ENCODE data around the gene PKD2.
"Not testable (repeated sequence)": the region's sequence is repeated elsewhere in the genome, so short reads cannot be mapped to it uniquely, and the experiment has no call there.

The PKD2 gene

GRCh38 chr4:88070031-88070430, 62.6 kb downstream of the PKD2 start:
- DNase-seq (ENCODE audit: low spot score) = no peak

- no peak for DNase-seq (ENCODE audit: low spot score)
Measured at GRCh38 chr4:88075336-88075735, 67.9 kb downstream of the PKD2 start.

DNA sequence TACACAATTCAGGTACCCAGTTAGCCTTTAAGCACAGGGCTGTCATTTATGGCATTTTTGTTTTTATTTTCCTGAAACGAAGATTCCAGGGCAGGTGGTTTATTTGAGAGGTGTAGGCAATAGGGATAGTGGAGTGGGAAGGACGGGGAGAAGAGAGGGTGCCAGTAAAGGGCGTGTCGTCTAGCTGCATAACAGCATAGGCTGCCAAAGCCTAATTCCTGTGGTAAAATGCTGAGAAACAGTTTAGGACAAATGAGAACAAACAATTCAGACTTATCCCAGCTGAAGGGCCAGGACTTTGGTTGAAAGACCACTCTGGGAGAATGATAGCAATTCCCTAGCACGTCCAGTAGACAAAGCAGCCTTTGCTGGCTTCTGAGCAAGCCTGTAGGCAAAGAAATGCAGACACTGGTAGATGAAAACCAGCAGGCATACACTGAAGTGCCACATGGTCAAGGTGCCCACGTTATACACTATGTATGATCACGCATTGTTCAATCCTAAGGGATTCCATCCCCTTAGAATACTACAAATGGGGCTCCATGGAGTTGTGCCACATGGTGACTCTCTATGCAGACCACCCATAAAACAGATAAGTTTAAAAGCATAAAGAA, 70.6 kb downstream of the PKD2 start:
- no peak for DNase-seq (ENCODE audit: low spot score)

DNA sequence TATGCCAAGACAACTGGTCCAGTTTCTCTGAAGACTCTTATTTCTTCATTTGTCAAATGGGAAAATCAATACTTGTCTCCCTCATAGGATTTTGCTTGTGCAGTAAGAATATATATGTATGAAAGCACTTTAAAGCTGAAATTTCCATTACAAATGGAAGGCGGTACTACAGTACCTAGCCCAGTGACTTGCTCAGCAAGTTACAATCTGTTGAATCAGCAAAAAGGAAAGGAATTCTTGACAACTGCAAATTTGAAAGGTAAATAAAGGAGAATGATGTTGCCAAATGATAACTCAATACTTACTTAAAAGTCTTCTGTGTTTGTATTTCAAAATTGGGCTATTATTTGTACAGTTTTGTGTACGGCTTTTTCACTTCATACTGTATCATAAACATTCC, 71.1 kb downstream of the PKD2 start:
- no peak for DNase-seq (ENCODE audit: low spot score)

DNA sequence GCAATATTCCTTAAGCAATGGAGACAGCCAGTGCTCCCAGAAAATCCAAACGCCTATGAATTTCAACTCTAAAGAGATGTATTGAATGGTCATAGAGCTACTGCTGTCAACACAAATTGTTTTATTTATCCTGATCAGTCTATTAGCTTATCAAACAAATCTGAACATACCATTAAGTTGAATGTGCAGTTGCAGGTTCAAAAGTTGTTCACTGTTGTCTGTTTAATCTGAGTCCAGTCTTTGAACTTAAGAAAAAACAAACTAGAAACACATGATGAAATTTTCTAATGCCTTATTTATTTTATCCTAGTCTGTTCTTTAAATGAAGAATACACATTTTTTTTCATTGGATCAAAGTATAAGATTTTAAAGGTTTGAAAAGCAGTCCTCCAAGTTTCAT, 73.2 kb downstream of the PKD2 start:
- no peak for DNase-seq (ENCODE audit: low spot score)

DNA sequence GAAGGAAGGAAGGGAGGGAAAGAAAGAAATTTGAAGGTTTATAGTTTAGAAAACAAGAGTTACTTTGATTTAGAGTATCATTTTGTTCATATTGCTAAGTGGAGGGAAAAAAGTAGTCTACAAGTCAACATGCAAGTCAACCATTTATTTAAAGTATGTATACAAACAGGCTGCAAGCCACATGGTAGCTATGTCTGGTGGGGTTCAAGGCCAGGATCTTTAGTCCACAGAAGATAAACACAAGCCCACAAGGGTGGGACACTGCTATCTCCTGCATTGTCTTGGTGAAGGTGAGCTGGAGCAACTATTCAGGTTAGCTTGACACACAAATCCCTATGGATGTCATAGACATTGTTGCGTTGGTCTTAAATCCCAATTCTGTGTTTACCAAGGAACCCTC, 79.6 kb downstream of the PKD2 start:
- no peak for DNase-seq (ENCODE audit: low spot score)

DNA sequence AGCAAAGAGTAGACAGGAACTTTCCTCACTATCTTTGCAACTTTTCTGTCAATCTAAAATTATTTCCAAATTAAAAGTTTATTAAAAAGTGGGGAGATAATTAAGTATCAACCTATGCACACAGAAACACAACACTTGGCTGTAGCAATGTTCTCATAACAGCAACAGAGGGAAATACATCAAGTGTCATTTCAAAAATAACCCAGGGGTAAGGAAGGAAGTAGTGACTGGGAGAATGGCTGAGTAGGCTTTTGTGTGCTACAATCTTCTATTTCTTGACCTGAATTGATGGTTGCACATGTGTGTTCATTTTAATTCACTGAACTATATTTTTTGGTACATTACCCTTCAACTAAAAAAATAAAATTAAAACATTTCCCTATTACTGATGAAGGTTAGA, 83.5 kb downstream of the PKD2 start:
- no peak for DNase-seq (ENCODE audit: low spot score)

GRCh38 chr4:88091378-88091777, 83.9 kb downstream of the PKD2 start:
- no peak for DNase-seq (ENCODE audit: low spot score)

- no peak for DNase-seq (ENCODE audit: low spot score)
Measured at GRCh38 chr4:88093874-88094273, 86.4 kb downstream of the PKD2 start.

DNA sequence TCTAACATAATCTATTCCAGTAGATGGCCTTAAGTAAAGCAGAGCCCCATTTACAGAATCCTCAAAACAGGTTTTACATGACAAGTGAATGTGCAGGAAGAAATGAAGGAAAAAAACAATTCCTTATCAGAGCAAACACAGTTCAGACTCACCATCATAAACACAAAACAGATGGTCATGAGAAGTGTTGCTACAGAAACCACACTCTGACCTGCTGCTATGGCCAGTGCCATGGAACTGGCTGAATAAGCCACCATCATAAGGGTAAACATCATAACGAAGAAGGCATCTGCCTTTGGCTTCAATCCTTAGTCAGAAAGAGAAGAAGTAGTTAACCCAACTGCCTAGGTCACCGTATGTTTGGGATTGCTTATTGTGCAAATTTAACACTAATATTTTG, 89.9 kb downstream of the PKD2 start:
- no peak for DNase-seq (ENCODE audit: low spot score)

- DNase-seq (ENCODE audit: low spot score) = no peak
Measured at GRCh38 chr4:88097781-88098180, 90.3 kb downstream of the PKD2 start.

DNA sequence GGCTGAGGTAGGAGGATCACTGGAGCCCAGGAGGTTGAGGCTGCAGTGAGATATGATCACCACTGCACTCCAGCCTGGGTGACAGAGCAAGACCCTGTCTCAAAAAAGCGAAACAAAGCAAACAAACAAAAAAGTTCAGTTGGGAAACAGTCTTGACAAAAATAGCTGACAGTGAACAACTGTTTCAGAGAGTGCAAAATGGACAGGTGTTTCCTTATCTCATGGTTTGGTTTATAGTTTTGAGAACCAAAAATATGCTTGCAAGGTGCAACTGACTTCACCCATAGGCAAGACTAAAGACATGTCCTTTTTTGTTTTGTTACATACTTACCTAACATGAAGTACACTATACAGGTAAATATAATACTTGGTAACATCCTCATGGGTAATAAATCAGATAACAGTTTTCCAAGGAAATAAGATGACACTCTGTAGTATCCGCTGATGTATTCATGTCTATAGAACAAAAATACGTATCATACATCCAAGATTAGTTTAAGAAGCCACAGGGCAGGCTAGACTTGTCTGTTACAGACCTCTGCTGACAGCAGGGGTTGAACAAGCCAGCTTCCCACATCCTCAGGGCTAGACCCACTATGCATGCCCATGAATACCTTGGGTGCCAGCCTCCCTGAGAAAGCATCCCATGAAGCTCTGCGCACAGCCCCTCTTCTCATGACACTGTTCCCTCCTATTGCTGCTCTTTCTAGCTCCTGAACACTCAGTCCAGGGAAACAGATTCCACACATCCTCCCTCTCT, 91.7 kb downstream of the PKD2 start:
- no peak for DNase-seq (ENCODE audit: low spot score)

DNA sequence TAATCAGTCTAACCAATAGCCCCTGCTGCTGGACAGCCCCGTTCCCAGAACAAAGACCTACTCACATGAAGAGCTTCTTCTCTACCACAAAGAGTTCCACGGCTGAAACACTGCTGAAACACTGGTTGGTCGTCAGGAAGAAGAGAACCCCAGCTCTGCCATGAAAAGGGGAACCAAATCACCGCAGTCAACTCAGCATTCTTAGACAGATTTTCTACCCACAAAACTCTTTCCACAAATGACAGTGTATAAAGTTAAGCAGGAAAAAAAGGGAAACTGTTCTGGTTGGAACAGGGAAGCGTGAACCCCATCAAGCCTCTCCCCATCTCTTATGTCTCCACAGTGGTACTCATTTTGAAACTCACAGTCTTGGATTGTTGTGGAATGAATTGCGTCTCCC, 93.7 kb downstream of the PKD2 start:
- DNase-seq (ENCODE audit: low spot score) = peak; percentile 36

GRCh38 chr4:88102026-88102425, 94.6 kb downstream of the PKD2 start:
- DNase-seq (ENCODE audit: low spot score) = no peak

- DNase-seq (ENCODE audit: low spot score) = no peak
Measured at GRCh38 chr4:88104902-88105610, 97.6 kb downstream of the PKD2 start.

- DNase-seq (ENCODE audit: low spot score) = no peak
Measured at GRCh38 chr4:88106205-88106604, 98.8 kb downstream of the PKD2 start.

DNA sequence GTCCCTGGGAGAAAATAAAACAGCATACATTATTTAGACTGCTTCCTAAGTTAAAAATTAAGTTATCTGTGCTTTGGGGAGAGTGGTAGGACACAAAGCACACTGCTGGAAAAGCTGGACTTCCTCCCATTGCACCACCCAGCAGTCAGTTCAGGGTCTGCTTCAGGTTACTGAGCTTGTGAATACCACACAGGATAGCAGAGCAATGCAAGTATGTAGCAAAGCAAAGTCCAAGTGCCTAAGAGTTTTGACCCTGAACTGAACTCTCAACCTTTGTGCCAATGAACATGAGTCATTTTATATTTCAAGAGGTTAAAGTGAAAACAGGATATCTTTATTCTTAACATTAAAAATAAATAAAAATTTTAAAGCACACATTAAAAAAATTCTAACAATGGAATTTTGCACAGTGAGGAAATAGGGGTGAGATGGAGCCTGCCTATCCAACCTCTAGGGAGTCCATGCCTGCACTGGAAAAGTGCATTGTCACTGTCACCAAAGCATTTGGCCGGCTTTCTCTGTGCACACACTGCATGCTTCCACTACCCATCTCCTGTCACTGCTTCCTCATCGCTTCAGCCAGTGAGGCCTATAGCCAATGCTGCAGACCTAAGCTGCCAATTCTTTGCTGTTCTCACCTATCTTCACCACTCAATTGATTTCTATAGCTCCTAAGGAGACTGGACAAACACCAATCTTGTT, 100.1 kb downstream of the PKD2 start:
- no peak for DNase-seq (ENCODE audit: low spot score)

- DNase-seq (ENCODE audit: low spot score) = not testable (repeated sequence)
Measured at GRCh38 chr4:88108108-88108465, 100.7 kb downstream of the PKD2 start.

DNA sequence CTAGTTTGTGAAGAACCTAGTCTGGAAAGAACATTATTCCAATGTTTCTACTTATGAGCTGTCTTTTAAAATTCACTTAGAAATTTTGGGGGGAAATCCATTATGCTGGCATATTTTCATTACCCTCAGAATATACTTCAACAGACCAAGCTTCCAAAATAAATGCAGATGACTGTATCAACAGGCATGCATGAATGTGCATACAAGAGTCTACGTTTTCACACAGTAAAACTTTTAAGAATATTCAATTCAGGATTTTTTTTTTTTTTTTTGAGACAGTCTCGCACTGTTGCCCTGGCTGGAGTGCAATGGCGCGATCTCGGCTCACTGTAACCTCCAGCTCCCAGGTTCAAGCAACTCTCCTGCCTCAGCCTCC, 101.3 kb downstream of the PKD2 start:
- DNase-seq (ENCODE audit: low spot score) = no peak

DNA sequence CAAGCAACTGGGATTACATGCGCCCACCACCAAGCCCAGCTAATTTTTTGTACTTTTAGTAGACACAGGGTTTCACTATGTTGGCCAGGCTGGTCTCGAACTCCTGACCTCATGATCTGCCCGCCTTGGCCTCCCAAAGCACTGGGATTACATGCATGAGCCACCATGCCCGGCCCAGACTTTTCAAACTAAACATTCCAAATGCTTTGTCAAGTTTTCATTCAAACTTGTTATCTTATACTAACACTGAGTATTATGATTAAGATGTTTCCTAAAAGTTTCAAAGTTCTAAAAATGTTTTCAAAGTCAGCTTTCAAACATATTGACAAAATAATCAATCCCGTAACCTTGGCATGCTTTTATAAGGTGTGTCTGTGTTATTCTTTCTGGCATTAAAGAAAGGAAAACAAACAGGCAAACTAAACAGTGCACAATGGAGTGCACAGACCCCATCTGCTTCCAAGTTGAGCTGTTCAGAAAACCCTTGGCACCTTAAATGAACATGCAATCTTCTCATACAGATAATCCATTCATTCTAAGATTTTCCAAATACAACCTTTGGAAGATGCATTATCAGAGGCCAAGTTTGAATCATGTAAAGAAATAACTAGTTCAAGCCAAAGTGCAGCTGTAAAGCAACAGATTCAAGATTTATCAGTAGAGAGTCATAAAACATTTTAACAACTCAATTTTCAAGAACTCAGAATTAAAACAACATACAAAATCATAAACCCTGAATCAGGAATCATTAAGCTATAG, 101.9 kb downstream of the PKD2 start:
- no peak for DNase-seq (ENCODE audit: low spot score)

DNA sequence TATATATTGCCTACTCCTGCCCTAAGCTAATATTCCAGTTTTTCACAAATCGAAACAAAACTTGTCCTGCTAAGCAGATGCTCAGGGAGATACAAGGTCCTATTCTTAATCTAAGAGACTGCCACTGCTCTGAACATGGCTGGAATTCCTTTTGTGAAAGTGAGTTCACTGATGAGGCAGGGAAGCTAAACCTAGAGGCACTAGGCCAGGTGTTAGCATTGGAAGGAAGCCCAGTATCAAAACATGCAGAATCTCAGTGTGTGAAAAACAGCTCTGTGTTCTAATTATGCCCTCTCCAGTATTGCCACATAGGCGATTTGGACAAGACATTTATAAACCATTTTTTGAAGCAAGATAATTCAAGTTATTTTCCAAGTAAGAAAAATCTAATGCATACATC, 103.4 kb downstream of the PKD2 start:
- no peak for DNase-seq (ENCODE audit: low spot score)

DNA sequence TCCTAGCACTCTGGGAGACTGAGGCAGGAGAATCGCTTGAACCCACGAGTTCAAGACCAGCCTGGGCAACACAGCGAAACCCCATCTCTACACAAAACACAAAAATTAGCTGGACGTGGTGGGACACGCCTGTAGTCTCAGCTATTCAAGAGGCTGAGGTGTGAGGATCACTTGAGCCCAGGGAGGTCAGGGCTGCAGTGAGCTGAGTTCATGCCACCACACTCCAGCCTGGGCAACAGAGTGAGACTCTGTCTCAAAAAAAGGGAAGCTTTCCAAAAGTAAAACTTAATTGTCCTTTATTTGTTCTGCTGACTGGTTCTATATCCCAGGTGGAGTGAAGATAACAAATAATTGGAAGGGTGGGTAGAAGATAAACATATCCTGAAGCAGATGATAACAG, 105.4 kb downstream of the PKD2 start:
- no peak for DNase-seq (ENCODE audit: low spot score)
